ENCODE data around the gene HSP90AB1. TPM values are rescaled to one million over a fixed set of nuclear protein-coding genes. Genes with fewer than 3 reads are reported as not detected.

The HSP90AB1 gene
- total RNA-seq, 3 donors from 2014 or later (not counting 1 experiment from before 2014, with no cell fraction given): 256 to 372 (median 308) TPM

GRCh38 chr6:44225579-44226325 is 21.1 kb upstream of the HSP90AB1 start:
- Histone ChIP-seq H3K4me1 (ENCODE audit: control insufficient read depth, insufficient read depth, low read length) (peaks cover 19% of the 10 kb centered on the region), H3K9me3 (ENCODE audit: control insufficient read depth, insufficient read depth, low read length) (no peaks in the 10 kb centered on the region), H3K27ac (ENCODE audit: low read length) (no peak overlapping the region), H3K36me3 (ENCODE audit: control insufficient read depth, insufficient read depth, low read length) (no peaks in the 10 kb centered on the region), H3K27me3 (ENCODE audit: control insufficient read depth, insufficient read depth, low read length) (no peaks in the 10 kb centered on the region), H3K4me3 (ENCODE audit: low read length) (no peak overlapping the region)
- Mint-ChIP-seq H3K36me3 (no peaks in the 10 kb centered on the region), H3K4me1 (peaks cover 16 to 29% of the 10 kb centered on the region in 2 donors), H3K9me3 (no peaks in the 10 kb centered on the region), H3K27ac (no peak overlapping the region), H3K27me3 (ENCODE audit: low read depth in 2 of 2) (no peaks in the 10 kb centered on the region), H3K4me3 (no peak overlapping the region)
- 81% methylated on average over 8 of the region's 8 CpGs for WGBS (ENCODE audit: insufficient coverage)
- DNase-seq (no peak), ATAC-seq (no peak)
- intact Hi-C loops (cut with micrococcal nuclease): no loop called here
- TF ChIP-seq CTCF (IDR thresholded peaks at IDR 0.05): no peak

GRCh38 chr6:44226368-44227147 is 20.3 kb upstream of the HSP90AB1 start:
- Mint-ChIP-seq H3K4me3 (no peak overlapping the region), H3K4me1 (peaks cover 16 to 23% of the 10 kb centered on the region in 2 donors), H3K36me3 (no peaks in the 10 kb centered on the region), H3K9me3 (no peaks in the 10 kb centered on the region), H3K27me3 (ENCODE audit: low read depth in 2 of 2) (no peaks in the 10 kb centered on the region), H3K27ac (no peak overlapping the region)
- Histone ChIP-seq H3K27me3 (ENCODE audit: control insufficient read depth, insufficient read depth, low read length) (no peaks in the 10 kb centered on the region), H3K36me3 (ENCODE audit: control insufficient read depth, insufficient read depth, low read length) (no peaks in the 10 kb centered on the region), H3K4me1 (ENCODE audit: control insufficient read depth, insufficient read depth, low read length) (peaks cover 19% of the 10 kb centered on the region), H3K9me3 (ENCODE audit: control insufficient read depth, insufficient read depth, low read length) (no peaks in the 10 kb centered on the region), H3K27ac (ENCODE audit: low read length) (no peak overlapping the region), H3K4me3 (ENCODE audit: low read length) (no peak overlapping the region)
- no peak for TF ChIP-seq CTCF (IDR thresholded peaks at IDR 0.05)
- ATAC-seq (no peak), DNase-seq (no peak)
- intact Hi-C loops (cut with micrococcal nuclease): no loop called here
- WGBS (ENCODE audit: insufficient coverage): 87% methylated on average over 15 of the region's 15 CpGs

GRCh38 chr6:44227148-44227793 is 19.6 kb upstream of the HSP90AB1 start:
- no peak overlapping the region for H3K27ac Mint-ChIP-seq
- H3K27me3 ChIP-seq (ENCODE audit: control insufficient read depth, insufficient read depth, low read length): no peaks in the 10 kb centered on the region
- no peaks in the 10 kb centered on the region for H3K36me3 Mint-ChIP-seq
- 98% methylated on average over 7 of the region's 7 CpGs for WGBS (ENCODE audit: insufficient coverage)
- intact Hi-C loops (cut with micrococcal nuclease): no loop called here
- H3K4me1 ChIP-seq (ENCODE audit: control insufficient read depth, insufficient read depth, low read length): peaks cover 15% of the 10 kb centered on the region
- H3K4me1 Mint-ChIP-seq: peaks cover 16 to 20% of the 10 kb centered on the region in 2 donors
- H3K27ac ChIP-seq (ENCODE audit: low read length): no peak overlapping the region
- ATAC-seq (no peak), DNase-seq (no peak)
- TF ChIP-seq CTCF (IDR thresholded peaks at IDR 0.05): no peak
- no peaks in the 10 kb centered on the region for H3K9me3 Mint-ChIP-seq
- H3K4me3 Mint-ChIP-seq: no peak overlapping the region
- H3K36me3 ChIP-seq (ENCODE audit: control insufficient read depth, insufficient read depth, low read length): no peaks in the 10 kb centered on the region
- H3K4me3 ChIP-seq (ENCODE audit: low read length): no peak overlapping the region
- no peaks in the 10 kb centered on the region for H3K27me3 Mint-ChIP-seq (ENCODE audit: low read depth in 2 of 2)
- H3K9me3 ChIP-seq (ENCODE audit: control insufficient read depth, insufficient read depth, low read length): no peaks in the 10 kb centered on the region

Data from natural killer cell (primary cell).